ENCODE results near the gene CDC14B. TPM values are rescaled to one million over a fixed set of nuclear protein-coding genes. Genes with fewer than 3 reads are reported as not detected.
A peak's percentile ranks its signal among the peaks of the same experiment; 100 is the strongest.

Gene CDC14B
- total and polyA plus RNA-seq, 2 experiments from 2014 or later = 48.5 to 49.4 TPM

DNA sequence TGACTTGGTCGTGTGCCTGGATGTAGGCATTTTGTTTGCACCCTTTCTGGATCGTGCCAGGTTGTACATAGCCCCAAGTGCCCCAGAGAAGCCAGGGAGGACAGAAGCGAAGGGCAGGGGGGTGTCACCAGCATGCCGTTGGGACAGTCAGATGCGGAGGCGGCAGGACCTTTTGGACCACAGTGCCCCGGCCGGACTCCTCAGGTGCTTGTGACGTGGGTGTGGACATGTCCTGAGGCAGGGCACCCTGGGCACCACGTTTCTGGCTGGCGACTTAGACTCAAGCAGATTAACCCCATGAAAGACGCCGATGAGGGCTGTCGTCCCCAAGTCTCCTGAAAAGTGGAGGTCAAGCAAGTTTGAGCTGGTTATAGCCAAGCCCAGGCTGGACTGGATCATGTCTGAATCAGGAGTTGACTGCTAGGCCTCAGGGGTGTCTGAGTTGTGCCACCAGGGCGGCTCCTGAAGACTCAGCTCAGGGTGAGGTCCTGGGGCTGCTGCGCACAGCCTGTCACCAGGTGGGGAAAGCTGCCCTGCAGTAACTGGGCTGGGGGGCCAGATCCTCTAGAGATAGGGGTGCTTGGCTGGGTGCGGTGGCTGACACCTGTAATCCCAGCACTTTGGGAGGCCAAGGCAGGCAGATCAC, 127.6 kb downstream of the CDC14B start:
- Histone ChIP-seq H3K36me3 (peaks cover 21% of the 10 kb centered on the region), H3K27me3 (no peaks in the 10 kb centered on the region), H3K27ac (peak overlapping the region; percentile 91), H3K4me1 (ENCODE audit: low read depth) (peaks cover 40% of the 10 kb centered on the region), H3K9me3 (ENCODE audit: low read depth) (no peaks in the 10 kb centered on the region), H3K4me3 (no peak overlapping the region)
- no peak for TF ChIP-seq CTCF (IDR thresholded peaks at IDR 0.05; ENCODE audit: low read depth, low read length)
- DNase-seq (ENCODE audit: low read depth in 1 of 2, low spot score in 1 of 2) = no peak

- Histone ChIP-seq H3K4me1 (ENCODE audit: low read depth) (peaks cover 47% of the 10 kb centered on the region), H3K27me3 (no peaks in the 10 kb centered on the region)
- DNase-seq (ENCODE audit: low read depth in 1 of 2, low spot score in 1 of 2) = peak; percentile 55 to 67
Observed at GRCh38 chr9:96491079-96491879, 128.4 kb downstream of the CDC14B start.

GRCh38 chr9:96490534-96491078, 129.0 kb downstream of the CDC14B start:
- Histone ChIP-seq H3K27me3 (no peaks in the 10 kb centered on the region), H3K27ac (peak overlapping the region; percentile 91), H3K4me1 (ENCODE audit: low read depth) (peaks cover 53% of the 10 kb centered on the region), H3K9me3 (ENCODE audit: low read depth) (no peaks in the 10 kb centered on the region), H3K4me3 (no peak overlapping the region), H3K36me3 (peaks cover 23% of the 10 kb centered on the region)
- DNase-seq (ENCODE audit: low read depth in 1 of 2, low spot score in 1 of 2) = no peak
- TF ChIP-seq CTCF (IDR thresholded peaks at IDR 0.05; ENCODE audit: low read depth, low read length) = no peak

More at GRCh38 chr9:96491079-96491879, 128.4 kb downstream of the CDC14B start:
- Histone ChIP-seq H3K36me3 (peaks cover 21% of the 10 kb centered on the region), H3K4me3 (no peak overlapping the region), H3K9me3 (ENCODE audit: low read depth) (no peaks in the 10 kb centered on the region), H3K27ac (peak overlapping the region; percentile 91)
- no peak for TF ChIP-seq CTCF (IDR thresholded peaks at IDR 0.05; ENCODE audit: low read depth, low read length)

DNA sequence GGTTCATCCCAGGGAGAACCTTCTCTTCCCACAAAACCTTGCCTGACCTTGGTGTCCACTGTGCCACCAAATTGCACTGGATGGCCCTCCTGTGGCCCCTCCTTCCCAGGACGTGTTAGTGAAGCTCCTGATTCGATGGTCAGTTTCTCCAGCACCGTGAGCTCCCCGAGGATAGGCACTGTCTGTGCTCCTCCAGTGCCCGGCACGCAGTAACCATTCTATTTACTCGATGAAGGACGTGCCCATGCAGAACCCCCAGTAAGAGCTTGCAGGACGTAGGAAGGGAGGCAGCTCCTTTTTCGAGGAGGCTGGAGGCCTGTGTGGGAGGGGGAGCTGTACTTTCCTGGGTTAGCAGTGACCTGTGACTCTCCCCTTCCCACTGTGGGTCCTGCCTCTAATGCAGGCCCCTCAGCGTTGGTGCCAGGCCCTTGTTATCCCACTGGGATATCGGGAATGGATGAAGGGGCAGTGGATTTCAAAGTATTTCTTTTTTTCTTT, 130.1 kb downstream of the CDC14B start:
- Histone ChIP-seq H3K4me1 (ENCODE audit: low read depth) (peaks cover 53% of the 10 kb centered on the region), H3K27me3 (no peaks in the 10 kb centered on the region), H3K27ac (peak overlapping the region; percentile 40), H3K36me3 (peaks cover 28% of the 10 kb centered on the region), H3K4me3 (no peak overlapping the region), H3K9me3 (ENCODE audit: low read depth) (no peaks in the 10 kb centered on the region)
- no peak for DNase-seq (ENCODE audit: low read depth in 1 of 2, low spot score in 1 of 2)
- TF ChIP-seq CTCF (IDR thresholded peaks at IDR 0.05; ENCODE audit: low read depth, low read length) = no peak

DNA sequence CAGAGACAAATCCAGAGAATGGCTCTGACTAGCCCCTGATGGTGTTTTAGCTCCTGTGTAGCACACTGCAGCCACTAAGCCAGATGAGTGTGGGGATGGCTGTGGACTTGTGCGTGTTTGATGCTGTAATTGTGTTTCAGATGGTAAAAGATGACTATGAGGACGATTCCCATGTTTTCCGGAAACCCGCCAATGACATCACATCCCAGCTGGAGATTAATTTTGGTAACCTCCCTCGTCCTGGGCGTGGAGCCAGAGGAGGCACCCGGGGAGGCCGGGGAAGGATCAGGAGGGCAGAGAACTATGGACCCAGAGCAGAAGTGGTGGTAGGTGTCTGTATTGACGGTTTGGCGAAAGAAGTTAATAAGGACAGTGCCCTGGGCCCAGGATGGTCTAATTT, 131.7 kb downstream of the CDC14B start:
- Histone ChIP-seq H3K4me3 (no peak overlapping the region), H3K27ac (peak overlapping the region; percentile 92), H3K4me1 (ENCODE audit: low read depth) (peaks cover 49% of the 10 kb centered on the region), H3K27me3 (no peaks in the 10 kb centered on the region), H3K36me3 (peaks cover 28% of the 10 kb centered on the region), H3K9me3 (ENCODE audit: low read depth) (no peaks in the 10 kb centered on the region)
- TF ChIP-seq CTCF (IDR thresholded peaks at IDR 0.05; ENCODE audit: low read depth, low read length) = no peak
- DNase-seq (ENCODE audit: low read depth in 1 of 2, low spot score in 1 of 2) = peak in 1 of 2 donors; percentile 53
